Inflammatory macrophage (primary cell): ENCODE measurements around the gene MIPOL1.
"Not testable (repeated sequence)": the region's sequence is repeated elsewhere in the genome, so short reads cannot be mapped to it uniquely, and the experiment has no call there.

ENCODE experiments used
- DNase-seq, 2 donors: peaks; one replicate each; pipeline ENCODE4 v3.0.0-alpha.2; 2020 to 2022

Gene MIPOL1

DNA sequence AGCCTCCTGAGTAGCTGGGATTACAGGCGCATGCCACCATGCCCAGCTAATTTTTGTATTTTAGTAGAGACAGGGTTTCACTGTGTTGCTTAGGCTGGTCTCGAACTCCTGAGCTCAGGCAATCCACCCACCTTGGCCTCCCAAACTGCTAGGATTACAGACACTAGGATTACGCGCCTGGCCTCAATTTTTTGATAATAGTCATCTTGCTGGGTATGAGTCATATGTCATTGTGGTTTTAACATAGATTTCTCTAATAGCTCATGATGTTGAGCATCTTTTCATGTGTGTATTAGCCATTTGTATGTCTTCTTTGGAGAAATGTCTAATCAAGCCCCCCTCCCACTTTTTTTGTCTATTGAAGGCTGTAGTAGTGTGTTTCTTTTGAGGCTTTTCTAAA, 38.3 kb downstream of the MIPOL1 start:
- not testable (repeated sequence) for DNase-seq

DNA sequence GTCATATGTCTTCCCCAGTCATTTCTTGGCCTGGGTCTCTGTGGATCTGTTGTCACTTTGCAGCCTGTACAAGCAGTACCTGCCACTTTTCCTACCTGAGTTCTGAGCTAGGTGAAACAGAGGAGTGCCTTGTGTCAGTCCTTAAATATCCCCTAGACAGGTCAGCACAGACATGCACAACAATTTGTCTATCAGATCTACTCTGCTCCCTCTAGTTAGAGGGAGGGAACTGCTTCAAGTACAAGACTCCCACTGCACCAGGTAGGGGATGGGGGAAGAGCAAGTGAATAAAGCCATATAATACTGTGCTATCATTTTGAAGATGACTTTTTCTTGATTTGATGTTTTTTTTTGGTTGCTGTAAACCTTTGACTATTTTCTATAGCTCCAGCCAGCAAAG, 39.4 kb downstream of the MIPOL1 start:
- no peak for DNase-seq

DNA sequence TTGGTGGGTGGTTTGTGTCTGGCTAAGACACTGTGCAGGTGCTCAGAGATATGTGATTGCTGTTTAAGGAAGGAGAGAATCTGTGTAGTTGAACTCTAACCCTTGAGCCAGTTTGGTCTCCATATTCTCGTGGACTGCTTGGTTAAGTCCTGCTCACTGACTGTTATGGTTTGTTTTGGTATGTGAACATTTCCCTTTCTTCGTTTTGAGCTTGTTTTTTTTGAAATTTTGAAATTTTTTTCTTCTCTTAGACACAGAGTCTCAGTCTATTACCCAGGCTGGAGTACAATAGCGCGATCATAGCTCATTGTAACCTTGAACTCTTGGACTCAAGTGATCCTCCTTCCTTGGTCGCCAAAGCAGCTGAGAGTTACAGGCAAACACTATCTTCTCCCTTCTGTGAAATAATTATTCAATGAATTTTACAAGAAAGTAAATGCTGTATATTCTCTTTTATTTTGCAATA, 40.0 kb downstream of the MIPOL1 start:
- no peak for DNase-seq

DNA sequence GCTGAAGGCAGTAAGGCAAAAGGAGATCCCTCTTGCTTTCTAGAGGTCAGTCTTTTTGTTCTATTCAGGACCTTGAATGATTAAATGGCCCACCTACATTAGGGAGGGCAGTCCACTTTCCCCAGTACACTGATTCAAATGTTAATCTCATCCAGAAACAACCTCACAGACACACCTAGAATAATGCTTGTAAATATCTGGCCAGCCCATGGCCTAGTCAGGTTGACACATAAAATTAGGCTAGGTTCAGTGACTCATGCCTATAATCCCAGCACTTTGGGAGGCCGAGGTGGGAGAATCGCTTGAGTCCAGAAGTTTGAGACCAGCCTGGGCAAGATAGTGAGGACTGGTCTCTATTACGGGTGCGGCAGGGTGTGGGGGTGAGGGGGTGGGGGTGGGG, 43.5 kb downstream of the MIPOL1 start:
- DNase-seq = no peak

DNA sequence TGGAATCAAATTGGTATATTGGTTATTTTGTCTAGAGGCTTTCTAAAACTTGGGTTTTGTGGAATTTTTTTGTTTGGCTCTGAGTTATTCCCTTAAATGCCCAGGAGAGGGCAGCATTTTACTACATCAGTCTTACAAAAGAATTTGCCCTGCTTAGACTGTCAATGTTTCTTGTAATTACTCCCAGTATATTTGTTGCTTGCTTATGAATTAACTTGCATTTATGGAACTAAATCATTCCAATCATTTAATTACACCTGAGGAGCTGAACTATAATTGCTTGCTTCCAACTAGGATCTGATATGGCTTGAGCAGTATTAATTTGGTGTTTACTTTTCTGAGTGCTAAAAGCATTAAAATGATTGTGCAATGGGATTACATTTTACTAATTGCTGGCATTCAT, 48.7 kb downstream of the MIPOL1 start:
- DNase-seq = peak; percentile 38 to 44

DNA sequence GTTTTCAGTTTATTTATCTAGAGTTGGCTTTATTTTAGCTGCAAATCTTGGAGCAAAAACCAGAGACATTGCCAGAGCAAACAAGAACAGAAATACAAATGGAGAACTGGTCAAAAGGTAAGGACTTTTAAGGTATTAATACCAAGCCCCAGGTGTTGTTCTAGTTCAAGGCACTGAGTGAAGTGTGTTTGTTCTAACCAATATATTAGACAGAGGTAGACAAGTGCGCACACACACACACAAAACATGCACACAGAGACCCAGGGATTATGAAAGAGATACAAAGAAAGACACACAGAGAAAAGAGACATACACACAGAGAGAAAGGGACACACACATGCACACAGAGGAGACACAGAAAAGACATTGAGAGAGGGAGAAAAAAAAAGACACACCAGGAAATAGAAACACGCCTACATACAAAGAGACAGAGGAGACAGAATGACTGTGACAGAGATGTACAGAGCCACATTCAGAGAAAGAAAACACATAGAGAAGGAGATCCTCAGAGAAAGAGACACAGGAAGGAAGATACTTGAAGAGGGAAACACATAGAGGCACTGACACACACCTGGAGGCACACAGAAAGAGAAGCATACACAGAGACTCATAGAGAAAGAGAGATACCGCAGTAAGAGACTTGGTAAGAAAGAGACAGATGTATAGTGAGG, 50.2 kb downstream of the MIPOL1 start:
- no peak for DNase-seq

DNA sequence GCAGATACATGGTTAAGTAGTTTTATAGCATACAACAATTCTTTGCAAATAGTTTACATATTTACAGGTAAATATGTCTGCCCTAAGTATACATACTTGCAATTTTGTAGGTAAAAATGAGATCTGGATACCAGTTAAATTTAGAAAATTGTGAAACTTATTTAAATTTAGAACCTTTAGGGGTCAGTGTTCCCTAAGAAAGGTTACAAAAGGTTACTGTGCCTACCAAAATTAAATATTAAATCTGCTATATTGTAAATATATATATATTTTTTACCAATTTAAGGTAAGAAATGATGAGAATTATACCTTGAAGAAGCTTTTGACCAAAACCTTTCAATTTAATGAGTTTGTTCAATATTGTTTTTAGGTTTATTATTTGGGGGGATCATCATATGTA, 54.0 kb downstream of the MIPOL1 start:
- no peak for DNase-seq

DNA sequence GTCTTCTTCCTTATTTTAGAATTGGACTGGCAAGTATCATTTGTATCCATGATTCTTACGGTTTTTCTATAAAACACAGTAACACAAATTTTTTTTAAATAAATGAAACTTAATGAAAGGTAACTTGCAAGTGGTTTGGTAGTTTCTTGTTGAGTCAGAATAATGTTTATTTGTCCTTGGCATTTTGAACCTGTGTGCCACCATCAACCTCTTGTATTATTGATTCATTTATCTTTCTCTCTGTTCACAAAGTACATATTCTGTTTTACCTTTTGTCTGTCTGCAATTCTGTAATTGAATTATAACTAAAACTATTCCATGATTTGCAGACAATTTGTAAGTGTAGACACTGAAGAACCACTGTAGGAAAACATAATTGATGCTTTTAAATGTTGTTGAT, 54.7 kb downstream of the MIPOL1 start:
- DNase-seq = no peak

DNA sequence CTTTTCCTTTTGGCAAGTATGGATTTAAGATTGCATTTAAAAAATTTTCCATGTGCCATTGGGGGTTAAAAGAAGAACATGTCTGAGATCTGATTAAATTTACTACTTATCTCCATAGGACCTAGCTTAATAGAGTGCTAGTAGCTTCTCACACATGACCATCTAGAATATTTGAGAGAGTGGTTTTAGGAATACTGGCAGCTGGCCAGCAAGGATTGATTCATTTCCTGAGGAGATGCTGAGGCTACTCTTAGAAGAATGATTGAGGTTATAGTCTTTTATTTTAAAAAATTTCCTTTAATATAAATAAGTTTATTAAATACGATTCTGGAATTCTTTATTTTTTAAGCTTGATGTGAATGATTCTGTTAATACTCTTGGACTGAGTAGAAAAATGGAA, 56.2 kb downstream of the MIPOL1 start:
- no peak for DNase-seq

DNA sequence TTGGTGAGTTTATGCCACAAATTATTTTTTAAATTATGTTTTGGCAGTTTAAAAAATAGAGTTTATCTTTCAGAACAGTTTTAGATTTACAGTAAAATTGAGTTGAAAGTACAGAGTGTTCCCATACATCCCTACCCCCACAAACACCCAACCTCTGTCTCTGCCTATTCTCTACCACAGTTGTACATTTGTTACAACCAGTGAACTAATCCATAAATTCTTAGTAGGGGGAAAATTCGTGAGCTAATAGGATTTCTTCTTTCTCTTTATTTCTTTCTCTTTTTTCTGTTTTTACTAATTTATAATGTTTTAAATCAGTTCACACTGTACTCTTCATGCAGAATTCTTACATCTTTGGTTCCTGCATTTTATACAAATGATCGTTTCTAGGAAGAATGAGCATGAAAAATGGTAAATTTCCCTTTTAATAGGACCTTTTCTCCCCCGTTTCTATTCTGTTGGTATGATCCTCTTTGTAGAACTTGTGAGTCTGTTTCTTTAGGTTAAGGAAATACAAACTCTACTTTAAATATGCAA, 56.7 kb downstream of the MIPOL1 start:
- no peak for DNase-seq

DNA sequence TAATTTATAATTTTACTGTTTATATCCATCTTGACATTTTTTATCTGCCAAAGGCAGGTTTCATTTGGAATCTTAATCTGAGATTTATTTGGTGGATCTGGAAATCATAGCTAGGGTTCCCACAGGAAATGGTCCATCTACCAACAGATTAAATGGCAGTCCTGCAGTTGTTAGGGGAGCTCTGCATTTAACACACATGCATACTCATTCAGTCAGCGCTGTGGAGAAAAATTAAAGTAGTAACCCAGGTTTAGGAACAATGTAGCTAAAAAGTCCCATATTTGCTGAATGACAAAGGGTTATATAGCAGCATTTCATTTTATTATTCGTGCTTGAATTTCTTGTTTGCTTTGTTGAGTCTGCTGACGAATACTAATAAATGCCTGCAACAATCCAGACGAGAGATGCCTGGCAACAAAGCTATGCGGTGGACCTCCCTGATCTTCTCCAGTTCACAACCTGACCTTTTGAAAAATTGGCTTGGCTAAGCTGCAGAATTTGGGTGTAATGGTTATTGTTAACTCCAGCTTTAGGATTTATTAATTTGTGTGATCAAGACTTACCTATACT, 59.8 kb downstream of the MIPOL1 start:
- no peak for DNase-seq

DNA sequence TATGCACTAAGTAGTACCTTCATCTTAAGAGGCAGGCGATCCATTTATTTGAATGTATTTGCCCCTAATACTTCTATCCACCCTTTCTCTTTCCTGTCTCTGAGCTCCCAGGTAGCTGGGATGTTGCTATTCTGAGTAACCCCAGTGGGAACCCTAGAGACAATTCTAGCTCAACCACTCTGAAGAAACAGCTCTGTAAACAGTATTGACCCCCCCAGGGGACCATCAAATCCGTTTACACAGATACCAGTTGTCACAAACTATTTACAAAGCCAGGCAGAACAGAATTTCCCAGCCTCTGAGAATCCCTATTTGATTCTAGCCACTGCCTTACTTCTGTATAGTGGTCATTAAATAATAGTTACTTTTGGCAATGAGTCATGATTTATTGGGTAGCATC, 64.9 kb downstream of the MIPOL1 start:
- no peak for DNase-seq

DNA sequence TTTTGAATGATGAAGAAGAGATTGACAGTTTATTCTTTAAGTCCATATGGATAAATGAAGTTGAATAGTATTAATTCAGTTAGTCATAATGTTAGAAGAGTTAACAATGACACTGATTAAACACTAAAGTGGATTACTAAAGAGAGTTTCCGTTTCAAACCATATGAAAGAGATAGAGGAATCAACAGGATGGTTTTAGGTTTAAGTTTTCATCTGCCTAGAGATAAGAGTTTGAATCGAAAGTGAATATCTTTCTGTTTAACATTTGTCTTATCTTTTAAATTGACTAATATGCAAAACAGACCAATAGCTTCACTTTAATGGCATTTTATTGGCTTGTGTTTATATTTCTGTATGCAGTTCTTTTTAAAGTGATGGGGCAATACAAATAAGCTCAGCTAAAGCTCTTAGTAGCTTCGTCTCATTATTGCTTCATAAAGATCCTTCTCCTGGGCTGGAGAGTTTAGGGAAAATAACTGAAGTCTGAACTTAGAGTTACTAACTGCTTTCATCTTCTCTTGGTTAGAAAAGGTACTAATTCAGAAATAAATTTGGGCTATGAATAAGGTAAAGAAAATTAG, 66.0 kb downstream of the MIPOL1 start:
- no peak for DNase-seq

DNA sequence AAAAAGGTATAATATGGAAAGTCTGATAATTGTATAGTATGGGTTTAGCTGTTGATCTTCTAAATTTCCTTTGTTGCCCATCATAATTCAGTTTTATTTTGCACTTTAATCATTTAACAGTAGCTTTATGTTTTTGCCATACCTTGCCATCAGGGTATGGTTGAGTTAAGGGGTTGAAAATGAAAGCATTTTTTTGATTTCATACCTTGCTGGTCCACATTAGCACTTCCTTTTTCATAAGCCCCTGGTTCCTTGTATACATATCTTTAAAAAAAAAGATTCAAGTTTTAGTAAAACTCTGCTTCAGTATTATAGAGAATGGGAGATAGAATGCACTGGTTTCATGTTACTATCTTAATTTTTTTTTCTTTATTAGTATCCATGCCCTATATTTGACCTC, 71.1 kb downstream of the MIPOL1 start:
- no peak for DNase-seq

DNA sequence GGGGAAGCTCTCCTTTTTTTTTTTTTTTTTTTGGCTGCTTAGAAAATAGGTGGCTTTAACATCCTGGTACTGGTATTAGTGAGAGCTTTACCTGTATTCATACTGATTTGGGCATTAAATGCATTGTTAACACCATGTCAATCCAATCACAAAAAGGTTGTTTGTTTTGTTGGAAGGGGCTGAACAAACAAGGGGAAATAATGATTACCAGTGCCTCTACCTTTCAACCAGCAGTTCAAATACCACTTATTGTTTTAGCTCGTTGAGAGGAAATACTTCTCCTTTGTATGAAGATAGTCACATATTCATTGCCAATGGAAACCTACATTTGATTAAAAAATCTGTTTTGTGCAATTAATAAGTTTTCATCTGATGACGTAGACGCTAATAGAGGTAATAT, 72.9 kb downstream of the MIPOL1 start:
- no peak for DNase-seq

DNA sequence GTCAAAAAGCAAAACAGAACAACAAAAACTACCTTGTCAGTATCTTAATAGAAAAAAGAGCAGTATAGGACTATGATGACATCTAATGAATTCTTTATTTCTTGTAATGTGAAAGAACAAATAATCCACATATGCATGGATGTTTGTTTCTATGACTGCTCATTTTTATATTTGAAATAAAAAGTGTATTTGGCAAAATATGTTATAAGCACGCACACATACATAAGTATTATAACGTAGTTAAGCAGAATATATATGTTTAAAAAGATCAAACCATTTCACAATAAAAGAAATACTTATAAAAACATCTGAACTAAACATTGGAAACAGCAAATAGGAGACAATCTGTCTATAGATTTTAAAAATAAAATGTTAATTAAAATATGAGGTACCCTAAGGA, 74.8 kb downstream of the MIPOL1 start:
- DNase-seq = no peak

DNA sequence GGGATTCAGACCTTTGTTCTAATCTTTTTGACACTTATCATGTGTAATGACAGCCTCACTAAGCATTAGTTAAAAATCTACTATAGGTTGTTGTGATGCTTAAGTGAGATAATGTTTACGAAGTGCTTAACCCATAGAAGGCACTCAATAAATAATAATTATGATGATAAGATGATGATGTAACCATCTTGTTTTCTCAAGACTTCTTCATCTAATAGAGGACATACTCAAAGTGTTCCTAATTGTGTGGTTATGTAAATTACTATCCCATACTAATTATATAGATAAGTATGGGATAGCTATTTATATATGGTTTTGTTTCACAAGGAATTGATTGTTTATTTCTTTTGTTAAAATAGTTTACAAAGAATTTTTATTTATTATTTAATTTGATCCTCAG, 76.9 kb downstream of the MIPOL1 start:
- no peak for DNase-seq

DNA sequence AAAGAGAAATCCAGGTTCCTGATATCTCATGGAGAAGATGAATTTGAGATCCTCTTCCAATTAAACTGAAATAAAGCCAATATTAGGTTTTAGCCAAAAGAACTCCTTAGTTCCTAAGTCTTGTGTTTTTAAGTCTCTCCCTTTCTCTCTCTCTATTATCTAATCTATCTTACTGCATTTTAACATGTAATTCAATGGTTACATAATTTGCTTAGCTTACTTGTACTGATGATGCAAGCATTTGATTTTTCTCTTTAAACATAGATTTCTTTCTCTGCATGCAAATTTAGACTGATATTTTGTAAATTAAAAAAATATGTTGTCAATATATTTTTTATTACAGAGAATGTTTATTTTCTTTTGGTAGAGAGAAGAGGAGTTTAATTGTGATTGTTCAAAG, 78.2 kb downstream of the MIPOL1 start:
- DNase-seq = no peak

DNA sequence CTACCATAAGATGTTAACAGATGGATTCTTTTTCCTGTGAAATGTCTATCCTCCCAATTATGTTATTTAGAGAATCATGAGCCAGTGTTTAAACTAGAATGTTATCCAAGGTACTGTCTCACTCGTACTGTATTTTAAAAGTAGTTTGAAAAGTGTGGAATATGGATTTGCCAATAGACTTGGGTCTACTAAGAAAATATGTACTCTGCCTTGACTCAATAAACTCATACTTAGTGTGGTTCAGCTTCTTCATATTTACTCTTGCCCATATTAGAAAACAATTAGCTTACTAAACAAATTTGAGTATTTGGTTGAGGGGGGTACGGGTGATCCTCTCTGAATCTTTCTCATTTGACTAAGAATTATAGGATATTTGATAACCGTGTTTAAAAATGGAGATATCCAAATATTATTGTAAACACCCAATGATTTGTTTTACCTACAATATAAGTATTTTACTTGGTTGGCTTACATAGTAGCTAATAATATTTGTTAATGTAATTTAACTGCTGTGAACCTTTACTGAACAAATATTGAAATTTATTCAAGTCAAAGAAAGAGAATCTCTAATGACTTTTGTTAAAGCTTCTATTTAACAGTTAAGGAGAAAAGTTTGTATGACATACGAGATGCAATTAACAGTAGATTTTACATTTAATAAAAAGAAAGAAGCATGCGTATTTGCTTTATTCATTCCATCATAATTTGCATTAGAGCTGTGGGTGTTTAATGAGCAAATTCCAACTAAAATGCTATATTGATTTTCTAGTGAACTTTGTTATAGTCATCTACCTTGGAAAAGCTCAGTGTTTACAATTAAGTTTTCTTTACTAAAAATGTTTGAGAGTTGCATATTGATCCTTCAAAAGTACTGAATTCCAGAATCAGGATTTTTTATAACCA, 81.2 kb downstream of the MIPOL1 start:
- DNase-seq = no peak

DNA sequence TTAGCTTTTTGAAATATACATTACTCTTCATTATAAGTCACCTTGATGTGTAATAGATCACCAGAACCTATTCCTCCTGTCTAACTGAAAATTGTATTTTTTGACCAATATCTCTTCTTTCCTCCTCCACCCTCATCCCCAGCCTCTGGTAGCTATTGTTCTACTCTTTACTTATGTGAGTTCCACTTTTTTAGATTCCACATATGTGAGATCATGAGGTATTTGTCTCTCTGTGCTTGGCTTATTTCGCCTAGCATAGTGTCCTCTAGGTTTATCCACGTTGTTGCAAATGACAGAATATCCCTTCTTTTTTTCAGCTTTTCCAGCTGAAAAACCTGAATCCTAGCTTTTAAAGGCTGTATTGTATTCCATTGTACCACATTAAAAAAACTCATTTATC, 82.1 kb downstream of the MIPOL1 start:
- no peak for DNase-seq

DNA sequence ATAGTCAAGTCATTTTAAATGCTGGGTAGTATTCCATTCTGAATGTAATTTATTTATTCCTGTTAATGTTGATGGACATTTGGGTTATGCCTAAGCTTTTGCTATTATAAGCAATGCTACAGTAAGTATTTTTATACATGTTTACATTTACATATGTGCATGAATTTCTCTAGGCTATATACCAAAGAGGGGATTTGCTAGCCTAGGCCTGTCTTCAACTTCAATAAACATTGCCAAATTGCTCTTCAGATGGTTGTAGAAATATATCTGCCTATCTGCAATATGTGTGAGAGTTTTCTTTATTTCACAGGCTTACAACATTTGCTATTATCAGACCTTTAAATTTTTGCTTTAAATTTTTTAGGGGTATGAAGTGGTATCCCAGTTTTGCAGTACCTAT, 87.0 kb downstream of the MIPOL1 start:
- DNase-seq = no peak

DNA sequence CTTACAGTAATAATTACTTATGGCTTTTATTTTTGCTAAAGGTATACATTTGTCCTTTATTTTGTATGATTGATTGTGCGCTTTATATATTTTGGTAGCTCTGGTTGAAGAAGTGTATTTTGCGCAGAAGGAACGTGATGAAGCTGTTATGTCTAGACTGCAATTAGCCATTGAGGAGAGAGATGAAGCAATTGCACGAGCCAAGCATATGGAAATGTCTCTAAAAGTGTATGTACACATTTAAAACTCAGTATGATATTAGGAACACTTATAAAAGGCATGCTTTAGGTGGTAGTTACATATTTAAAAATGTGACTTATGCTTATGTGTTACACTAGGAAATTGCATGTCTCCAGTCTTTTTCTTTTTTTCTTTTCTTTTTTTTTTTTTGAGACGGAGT, 87.5 kb downstream of the MIPOL1 start:
- no peak for DNase-seq

DNA sequence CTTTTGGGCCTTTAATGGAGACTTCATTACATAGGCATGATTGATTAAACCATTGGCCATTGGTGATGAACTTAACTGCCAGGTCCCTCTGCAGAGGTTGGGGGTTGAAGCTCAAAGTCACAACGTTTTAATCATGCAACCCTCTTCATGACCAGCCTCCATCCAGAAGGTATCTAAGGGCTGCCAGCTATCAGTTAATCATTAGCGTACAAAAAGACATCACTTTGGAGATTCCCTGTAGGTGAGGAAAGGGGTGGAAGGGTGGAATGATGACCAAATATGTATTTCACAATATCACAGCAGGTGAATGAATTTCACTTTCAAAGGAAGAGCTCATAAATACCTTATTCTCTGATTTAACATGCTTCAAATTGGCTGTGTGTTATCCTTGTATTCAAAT, 92.0 kb downstream of the MIPOL1 start:
- no peak for DNase-seq
